HCT116 (cell line): Measurements from ENCODE around the gene PAAF1.

Experiments used
- CEBPB ChIP-seq: IDR thresholded peaks from 2 replicates; pipeline ENCODE4 v1.6.1; 2012; ENCODE audit warnings: low read depth
- CTCF ChIP-seq, 3 experiments: fragments of 200-600 bp in 1 of 3; sonication (generic) in 1 of 3; IDR thresholded peaks in 2 of 3; conservative IDR thresholded peaks in 1 of 3; 2 replicates each; pipeline ENCODE4 v1.5.1; 2012 to 2017; ENCODE audit warnings: low read depth in 2 of 3, low read length in 2 of 3, antibody characterized with exemption in 1 of 3, borderline replicate concordance in 1 of 3, control low read depth in 1 of 3, mild to moderate bottlenecking in 1 of 3, mixed read lengths in 1 of 3, mixed run types in 1 of 3, moderate library complexity in 1 of 3; ENCODE audit not compliant: insufficient read depth in 1 of 3
- POLR2A ChIP-seq: IDR thresholded peaks from 2 replicates; pipeline ENCODE4 v1.7.0; 2011; ENCODE audit warnings: borderline replicate concordance; ENCODE audit not compliant: insufficient read depth, insufficient read length; ENCODE audit errors: extremely low read depth
- POLR2AphosphoS5 ChIP-seq: IDR thresholded peaks from 2 replicates; pipeline ENCODE4 v1.6.1; 2011; ENCODE audit warnings: mild to moderate bottlenecking, low read depth, low read length, moderate library complexity
- RAD21 ChIP-seq: IDR thresholded peaks from 2 replicates; pipeline ENCODE4 v1.6.1; 2012; ENCODE audit warnings: low read depth, mild to moderate bottlenecking
- REST ChIP-seq: IDR thresholded peaks from 2 replicates; pipeline ENCODE4 v1.6.1; 2012; ENCODE audit warnings: low read depth
- SP1 ChIP-seq: IDR thresholded peaks from 2 replicates; pipeline ENCODE4 v1.6.1; 2012; ENCODE audit warnings: low read depth
- YY1 ChIP-seq: IDR thresholded peaks from 2 replicates; pipeline ENCODE4 v1.6.1; 2011; ENCODE audit warnings: low read length, low read depth, moderate library complexity, mild to moderate bottlenecking; ENCODE audit not compliant: insufficient replicate concordance; ENCODE audit errors: extremely low read depth
- ZNF274 ChIP-seq: fragments of 200-500 bp; sonication (Bioruptor generic); IDR thresholded peaks from 2 replicates; pipeline ENCODE4 v1.6.1; 2014; ENCODE audit warnings: mild to moderate bottlenecking, low read depth, low read length, inconsistent platforms

- no peak for TF ChIP-seq ZNF274
- no peak for TF ChIP-seq CTCF (IDR thresholded peaks at IDR 0.05 in 2 of 3, conservative IDR thresholded peaks at IDR 0.05 in 1 of 3; ENCODE audit: borderline replicate concordance in 1 of 3, insufficient read depth in 1 of 3, low read depth in 2 of 3, low read length in 2 of 3)
- TF ChIP-seq CEBPB = no peak
- no peak for TF ChIP-seq REST
- no peak for TF ChIP-seq SP1
- no peak for TF ChIP-seq POLR2A
- TF ChIP-seq YY1 = no peak
- TF ChIP-seq POLR2AphosphoS5 = no peak
- no peak for TF ChIP-seq RAD21
These were observed 81.8 kb downstream of the PAAF1 start for GRCh38 chr11:73958521-73959141.
